ENCODE measurements around the gene RASL10B. TPM values are rescaled to one million over a fixed set of nuclear protein-coding genes. Genes with fewer than 3 reads are reported as not detected.
A peak's percentile ranks its signal among the peaks of the same experiment; 100 is the strongest.

The RASL10B gene
- total and polyA plus RNA-seq, 2 donors (not counting 1 experiment from before 2014, with no cell fraction given) = 0.78 to 1.5 TPM

GRCh38 chr17:35761601-35762000, 30.2 kb downstream of the RASL10B start:
- no peaks in the 10 kb centered on the region for H3K36me3 ChIP-seq (ENCODE audit: control insufficient read depth, insufficient read depth, low read length)
- no peak overlapping the region for H3K4me3 ChIP-seq (replicated peaks in 1 of 4; ENCODE audit: control extremely low read depth in 1 of 4, insufficient read depth in 1 of 4, low read depth in 3 of 4, low read length in 4 of 4)
- H4K20me1 ChIP-seq (ENCODE audit: control insufficient read depth, extremely low read depth, insufficient read depth, low read length) = no peaks in the 10 kb centered on the region
- H3K27me3 ChIP-seq (ENCODE audit: control insufficient read depth, insufficient read depth, low read length) = peaks cover 8% of the 10 kb centered on the region
- H3K27ac ChIP-seq (ENCODE audit: insufficient read depth, low read length) = no peak overlapping the region
- TF ChIP-seq EZH2 (IDR thresholded peaks at IDR 0.05; ENCODE audit: low read length, missing control alignments) = no peak
- no peak for TF ChIP-seq CTCF (conservative IDR thresholded peaks at IDR 0.05 in 1 of 2, IDR thresholded peaks at IDR 0.05 in 1 of 2; ENCODE audit: low read depth in 1 of 2, low read length in 2 of 2)
- H3K79me2 ChIP-seq (ENCODE audit: control insufficient read depth, insufficient read depth, low read length) = no peaks in the 10 kb centered on the region
- H3K4me2 ChIP-seq (ENCODE audit: extremely low read depth, insufficient read depth, low read length) = no peak overlapping the region
- peaks cover 7% of the 10 kb centered on the region for H3K4me1 ChIP-seq (ENCODE audit: control insufficient read depth, extremely low read depth, insufficient read depth, low read length)
- no peak overlapping the region for H3K9ac ChIP-seq (ENCODE audit: insufficient read depth, low read length)
- no peak for DNase-seq (ENCODE audit: low read depth in 2 of 2)
- no peak overlapping the region for H2AFZ ChIP-seq (ENCODE audit: low read length)
- H3K9me3 ChIP-seq (ENCODE audit: control insufficient read depth, insufficient read depth, low read depth, low read length) = no peaks in the 10 kb centered on the region

- Histone ChIP-seq H3K79me2 (ENCODE audit: control insufficient read depth, insufficient read depth, low read length) (no peaks in the 10 kb centered on the region), H4K20me1 (ENCODE audit: control insufficient read depth, extremely low read depth, insufficient read depth, low read length) (no peaks in the 10 kb centered on the region), H3K36me3 (ENCODE audit: control insufficient read depth, insufficient read depth, low read length) (no peaks in the 10 kb centered on the region), H3K27ac (ENCODE audit: insufficient read depth, low read length) (no peak overlapping the region), H3K4me1 (ENCODE audit: control insufficient read depth, extremely low read depth, insufficient read depth, low read length) (peaks cover 7% of the 10 kb centered on the region), H3K4me3 (replicated peaks in 1 of 4; ENCODE audit: control extremely low read depth in 1 of 4, insufficient read depth in 1 of 4, low read depth in 3 of 4, low read length in 4 of 4) (peak overlapping the region in 1 of 4 experiments; percentile 46), H3K9me3 (ENCODE audit: control insufficient read depth, insufficient read depth, low read depth, low read length) (no peaks in the 10 kb centered on the region), H3K9ac (ENCODE audit: insufficient read depth, low read length) (no peak overlapping the region), H3K4me2 (ENCODE audit: extremely low read depth, insufficient read depth, low read length) (peak overlapping the region; percentile 71), H3K27me3 (ENCODE audit: control insufficient read depth, insufficient read depth, low read length) (peaks cover 16% of the 10 kb centered on the region), H2AFZ (ENCODE audit: low read length) (peak overlapping the region; percentile 57)
- DNase-seq (ENCODE audit: low read depth in 2 of 2) = no peak
- TF ChIP-seq EZH2 (IDR thresholded peaks at IDR 0.05; ENCODE audit: low read length, missing control alignments) (no peak), CTCF (conservative IDR thresholded peaks at IDR 0.05 in 1 of 2, IDR thresholded peaks at IDR 0.05 in 1 of 2; ENCODE audit: low read depth in 1 of 2, low read length in 2 of 2) (no peak)
Measured at GRCh38 chr17:35763767-35764122, 32.3 kb downstream of the RASL10B start.

DNA sequence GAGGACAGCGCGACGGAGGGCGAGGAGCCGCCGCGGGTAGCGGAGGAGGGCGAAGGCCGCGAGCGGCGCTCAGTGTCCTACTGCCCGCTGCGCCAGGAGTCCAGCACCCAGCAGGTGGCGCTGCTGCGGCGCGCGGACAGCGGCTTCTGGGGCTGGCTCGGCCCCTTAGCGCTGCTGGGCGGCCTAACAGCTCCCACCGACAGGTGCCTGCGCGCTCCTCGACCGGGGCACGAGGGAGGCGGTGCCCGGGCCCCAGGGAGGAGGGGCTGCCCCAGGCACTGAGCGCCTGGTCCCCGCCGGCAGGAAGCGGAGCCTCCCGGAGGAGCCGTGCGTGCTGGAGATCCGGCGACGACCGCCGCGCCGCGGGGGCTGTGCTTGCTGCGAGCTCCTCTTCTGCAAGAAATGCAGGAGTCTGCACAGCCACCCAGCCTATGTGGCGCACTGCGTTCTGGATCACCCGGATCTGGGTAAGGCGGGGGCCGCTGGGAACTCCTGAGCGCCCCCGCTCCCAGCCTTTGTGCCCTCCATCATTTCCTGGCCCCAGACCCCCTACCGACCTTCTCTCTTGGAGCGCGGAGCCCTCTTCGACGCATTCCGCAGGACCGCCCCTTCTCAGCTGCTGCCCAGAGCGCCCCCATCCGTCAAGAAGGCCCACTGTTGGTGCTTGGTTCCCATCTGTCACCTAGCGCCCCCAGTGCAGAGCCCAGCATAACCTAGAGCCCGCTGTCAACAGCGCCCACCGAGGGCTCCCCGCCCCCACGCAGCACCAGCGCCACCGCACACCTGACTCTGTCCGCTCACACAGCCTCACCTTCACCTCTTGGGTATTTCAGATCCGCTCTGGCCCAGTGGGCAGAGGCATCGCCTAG, 32.9 kb downstream of the RASL10B start:
- no peaks in the 10 kb centered on the region for H3K36me3 ChIP-seq (ENCODE audit: control insufficient read depth, insufficient read depth, low read length)
- H2AFZ ChIP-seq (ENCODE audit: low read length) = peak overlapping the region; percentile 57
- DNase-seq (ENCODE audit: low read depth in 2 of 2) = peak; percentile 75 to 80
- no peak overlapping the region for H3K27ac ChIP-seq (ENCODE audit: insufficient read depth, low read length)
- no peaks in the 10 kb centered on the region for H3K9me3 ChIP-seq (ENCODE audit: control insufficient read depth, insufficient read depth, low read depth, low read length)
- H3K79me2 ChIP-seq (ENCODE audit: control insufficient read depth, insufficient read depth, low read length) = no peaks in the 10 kb centered on the region
- TF ChIP-seq EZH2 (IDR thresholded peaks at IDR 0.05; ENCODE audit: low read length, missing control alignments) = no peak
- TF ChIP-seq CTCF (conservative IDR thresholded peaks at IDR 0.05 in 1 of 2, IDR thresholded peaks at IDR 0.05 in 1 of 2; ENCODE audit: low read depth in 1 of 2, low read length in 2 of 2) = peak; percentile 74 to 84
- H4K20me1 ChIP-seq (ENCODE audit: control insufficient read depth, extremely low read depth, insufficient read depth, low read length) = no peaks in the 10 kb centered on the region
- H3K4me3 ChIP-seq (replicated peaks in 1 of 4; ENCODE audit: control extremely low read depth in 1 of 4, insufficient read depth in 1 of 4, low read depth in 3 of 4, low read length in 4 of 4) = peak overlapping the region; percentile 25 to 46 (median 34)
- H3K9ac ChIP-seq (ENCODE audit: insufficient read depth, low read length) = no peak overlapping the region
- H3K4me1 ChIP-seq (ENCODE audit: control insufficient read depth, extremely low read depth, insufficient read depth, low read length) = peaks cover 7% of the 10 kb centered on the region
- H3K27me3 ChIP-seq (ENCODE audit: control insufficient read depth, insufficient read depth, low read length) = peaks cover 20% of the 10 kb centered on the region
- peak overlapping the region; percentile 71 for H3K4me2 ChIP-seq (ENCODE audit: extremely low read depth, insufficient read depth, low read length)
